ENCODE results near the gene GPC6. TPM values are rescaled to one million over a fixed set of nuclear protein-coding genes. Genes with fewer than 3 reads are reported as not detected.

Gene GPC6
- polyA plus RNA-seq, 1 of the 3 experiments (the other 2 are of a cell fraction) = 6.7 TPM

GRCh38 chr13:93270769-93271742, 44.4 kb downstream of the GPC6 start:
- peak; percentile 74 for DNase-seq
- no peaks in the 10 kb centered on the region for H3K27me3 ChIP-seq (ENCODE audit: insufficient read depth)
- H3K4me2 ChIP-seq = peak overlapping the region; percentile 20; the same call in 1 of the 2 replicates
- no peaks in the 10 kb centered on the region for H4K20me1 ChIP-seq (ENCODE audit: insufficient read depth)
- peaks cover 4% of the 10 kb centered on the region for H3F3A ChIP-seq (replicated peaks; ENCODE audit: insufficient read depth)
- 42% methylated on average over 5 of the region's 5 CpGs for WGBS (ENCODE audit: low lambda C conversion rate)
- peaks cover 14 to 16% of the 10 kb centered on the region in 2 experiments; a peak in 3 of 4 replicates for H3K4me1 ChIP-seq (ENCODE audit: control insufficient read depth in 1 of 2, insufficient read depth in 2 of 2, low read depth in 1 of 2, low read length in 1 of 2)
- peaks cover 3% of the 10 kb centered on the region; the same call in 1 of the 2 replicates for H3K79me2 ChIP-seq (ENCODE audit: insufficient read depth)
- peak overlapping the region; percentile 43 for H2AFZ ChIP-seq (ENCODE audit: low read depth)
- ChIA-PET CTCF (interaction anchor here (0.6 to 1.2 kb wide), 2 partner anchors 22 to 1099 kb away, joined by 3 to 4 read pairs; no protein-coding TSS in a partner anchor), POLR2A (interaction anchor here (0.6 to 1.1 kb wide), 2 partner anchors 43 to 44 kb away, joined by 3 to 4 read pairs; no protein-coding TSS in a partner anchor)
- no peaks in the 10 kb centered on the region for H3K36me3 ChIP-seq (replicated peaks in 1 of 2; ENCODE audit: control insufficient read depth in 1 of 2, insufficient read depth in 2 of 2, low read length in 1 of 2)
- no peak overlapping the region for H3K9ac ChIP-seq
- no peaks in the 10 kb centered on the region for H3K9me3 ChIP-seq
- H3K9me2 ChIP-seq = no peaks in the 10 kb centered on the region
- H3K4me3 ChIP-seq (ENCODE audit: low read depth in 2 of 2, low read length in 1 of 2) = no peak overlapping the region; a peak in 1 of 4 replicates
- peak overlapping the region; percentile 44 to 98; a peak in 3 of 4 replicates for H3K27ac ChIP-seq (ENCODE audit: low read depth in 2 of 2, low read length in 1 of 2)
- no peak for TF ChIP-seq ZBTB33 (IDR thresholded peaks at IDR 0.05; ENCODE audit: borderline replicate concordance, low read depth)
- TF ChIP-seq TAF1 (IDR thresholded peaks at IDR 0.05; ENCODE audit: borderline replicate concordance, low read depth, low read length) = no peak
- peak; percentile 53 for TF ChIP-seq RAD21 (IDR thresholded peaks at IDR 0.05; ENCODE audit: low read length)
- peak; percentile 64; the same call in 1 of the 2 replicates for TF ChIP-seq MXI1 (IDR thresholded peaks at IDR 0.05; ENCODE audit: low read depth, low read length)
- TF ChIP-seq CHD2 (IDR thresholded peaks at IDR 0.05; ENCODE audit: low read length, partially characterized antibody) = peak; percentile 82
- TF ChIP-seq USF2 (IDR thresholded peaks at IDR 0.05; ENCODE audit: borderline replicate concordance, low read depth, low read length) = no peak
- TF ChIP-seq REST (IDR thresholded peaks at IDR 0.05; ENCODE audit: low read depth, low read length) = no peak
- TF ChIP-seq USF1 (IDR thresholded peaks at IDR 0.05; ENCODE audit: borderline replicate concordance, low read depth) = no peak
- TF ChIP-seq TEAD4 (IDR thresholded peaks at IDR 0.05; ENCODE audit: borderline replicate concordance, insufficient read depth) = no peak
- TF ChIP-seq, protein P1, sequence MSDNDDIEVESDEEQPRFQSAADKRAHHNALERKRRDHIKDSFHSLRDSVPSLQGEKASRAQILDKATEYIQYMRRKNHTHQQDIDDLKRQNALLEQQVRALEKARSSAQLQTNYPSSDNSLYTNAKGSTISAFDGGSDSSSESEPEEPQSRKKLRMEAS (IDR thresholded peaks at IDR 0.05; ENCODE audit: low read depth) = no peak
- TF ChIP-seq, protein P2, sequence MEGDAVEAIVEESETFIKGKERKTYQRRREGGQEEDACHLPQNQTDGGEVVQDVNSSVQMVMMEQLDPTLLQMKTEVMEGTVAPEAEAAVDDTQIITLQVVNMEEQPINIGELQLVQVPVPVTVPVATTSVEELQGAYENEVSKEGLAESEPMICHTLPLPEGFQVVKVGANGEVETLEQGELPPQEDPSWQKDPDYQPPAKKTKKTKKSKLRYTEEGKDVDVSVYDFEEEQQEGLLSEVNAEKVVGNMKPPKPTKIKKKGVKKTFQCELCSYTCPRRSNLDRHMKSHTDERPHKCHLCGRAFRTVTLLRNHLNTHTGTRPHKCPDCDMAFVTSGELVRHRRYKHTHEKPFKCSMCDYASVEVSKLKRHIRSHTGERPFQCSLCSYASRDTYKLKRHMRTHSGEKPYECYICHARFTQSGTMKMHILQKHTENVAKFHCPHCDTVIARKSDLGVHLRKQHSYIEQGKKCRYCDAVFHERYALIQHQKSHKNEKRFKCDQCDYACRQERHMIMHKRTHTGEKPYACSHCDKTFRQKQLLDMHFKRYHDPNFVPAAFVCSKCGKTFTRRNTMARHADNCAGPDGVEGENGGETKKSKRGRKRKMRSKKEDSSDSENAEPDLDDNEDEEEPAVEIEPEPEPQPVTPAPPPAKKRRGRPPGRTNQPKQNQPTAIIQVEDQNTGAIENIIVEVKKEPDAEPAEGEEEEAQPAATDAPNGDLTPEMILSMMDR (IDR thresholded peaks at IDR 0.05) = no peak
- no peak for TF ChIP-seq FOXM1 (IDR thresholded peaks at IDR 0.05; ENCODE audit: low read depth)
- TF ChIP-seq EP300 (IDR thresholded peaks at IDR 0.05; ENCODE audit: borderline replicate concordance in 1 of 2, low read depth in 1 of 2, low read length in 1 of 2) = peak in 1 of 2 experiments; percentile 98; a peak in 2 of 4 replicates
- no peak for TF ChIP-seq FOSL2 (IDR thresholded peaks at IDR 0.05; ENCODE audit: borderline replicate concordance, low read depth)
- no peak for TF ChIP-seq GABPA (IDR thresholded peaks at IDR 0.05; ENCODE audit: low read depth)
- no peak for TF ChIP-seq SMC3 (IDR thresholded peaks at IDR 0.05; ENCODE audit: low read depth, low read length)
- peak; percentile 63 for TF ChIP-seq TCF12 (IDR thresholded peaks at IDR 0.05)
- 0 out of 2 replicates have a peak, but pooled peaks have one; percentile 24 for TF ChIP-seq POLR2AphosphoS5 (IDR thresholded peaks at IDR 0.05; ENCODE audit: low read depth, low read length)
- TF ChIP-seq ELF1 (IDR thresholded peaks at IDR 0.05) = no peak
- TF ChIP-seq NFIC (IDR thresholded peaks at IDR 0.05; ENCODE audit: borderline replicate concordance) = 0 out of 2 replicates have a peak, but pooled peaks have one; percentile 27
